Measurements from ENCODE around the gene CDC5L. TPM values are rescaled to one million over a fixed set of nuclear protein-coding genes. Genes with fewer than 3 reads are reported as not detected.

Gene CDC5L
- total RNA-seq, 2 experiments from 2014 or later: 17.9 to 18.8 TPM

GRCh38 chr6:44498436-44498835 lies 110.9 kb downstream of the CDC5L start:
- no peak overlapping the region for H3K27ac Mint-ChIP-seq
- CTCF ChIA-PET: interaction anchor here (1.0 kb wide), 1 partner anchor 22 kb away, joined by 3 read pairs; no protein-coding TSS in a partner anchor
- intact Hi-C loops (cut with micrococcal nuclease): no loop called here
- no peak overlapping the region for H3K4me3 Mint-ChIP-seq
- H3K9me3 Mint-ChIP-seq: no peaks in the 10 kb centered on the region
- no peaks in the 10 kb centered on the region for H3K4me1 Mint-ChIP-seq (ENCODE audit: low read depth)
- no peaks in the 10 kb centered on the region for H3K27me3 Mint-ChIP-seq (ENCODE audit: low read depth)
- no peak for DNase-seq
- H3K36me3 Mint-ChIP-seq (ENCODE audit: low read depth): no peaks in the 10 kb centered on the region

- no peaks in the 10 kb centered on the region for H3K36me3 Mint-ChIP-seq (ENCODE audit: low read depth)
- H3K27me3 Mint-ChIP-seq (ENCODE audit: low read depth): no peaks in the 10 kb centered on the region
- CTCF ChIA-PET: interaction anchor here (0.6 kb wide), 1 partner anchor 1407 kb away, joined by 3 read pairs; no protein-coding TSS in a partner anchor
- no peak overlapping the region for H3K27ac Mint-ChIP-seq
- no peak for DNase-seq
- no peak overlapping the region for H3K4me3 Mint-ChIP-seq
- intact Hi-C loops (cut with micrococcal nuclease): no loop called here
- H3K4me1 Mint-ChIP-seq (ENCODE audit: low read depth): no peaks in the 10 kb centered on the region
- H3K9me3 Mint-ChIP-seq: no peaks in the 10 kb centered on the region
These were observed 112.1 kb downstream of the CDC5L start for GRCh38 chr6:44499609-44500008.

Small RNAs within 50 kb of the gene (microRNA-seq; reads per million reads assigned to microRNA genes)
- gene MIR4642 (ENCODE audit: borderline microRNAs expressed, borderline replicate concordance): not detected

Other genes starting within 250 kb of the CDC5L start
- gene CAPN11, start 228.9 kb upstream of the CDC5L start, total RNA-seq: not detected
- gene MYMX, start 170.8 kb upstream of the CDC5L start, total RNA-seq: not detected
- gene SLC29A1, start 164.1 kb upstream of the CDC5L start, total RNA-seq: 10 to 100 TPM; 32.7 to 33.4 TPM
- 1,000 to 10,000 TPM; 1,951 to 2,044 TPM for gene HSP90AB1, start 140.6 kb upstream of the CDC5L start, total RNA-seq
- gene SLC35B2, start 130.2 kb upstream of the CDC5L start, total RNA-seq: 1 to 10 TPM; 7.2 to 7.3 TPM
- gene NFKBIE, start 122.2 kb upstream of the CDC5L start, total RNA-seq: 1 to 10 TPM; 9.1 to 9.6 TPM
- not detected for gene TMEM151B, start 117.3 kb upstream of the CDC5L start, total RNA-seq
- gene AARS2, start 74.4 kb upstream of the CDC5L start, total RNA-seq: 10 to 100 TPM; 11.6 to 12.9 TPM
- not detected for gene SPATS1, start 45.1 kb upstream of the CDC5L start, total RNA-seq

All from activated naive CD4-positive, alpha-beta T cell treated with anti-CD3 and anti-CD28 coated beads for 36 hours (primary cell).